ENCODE measurements around the gene LRRN2.

DNA sequence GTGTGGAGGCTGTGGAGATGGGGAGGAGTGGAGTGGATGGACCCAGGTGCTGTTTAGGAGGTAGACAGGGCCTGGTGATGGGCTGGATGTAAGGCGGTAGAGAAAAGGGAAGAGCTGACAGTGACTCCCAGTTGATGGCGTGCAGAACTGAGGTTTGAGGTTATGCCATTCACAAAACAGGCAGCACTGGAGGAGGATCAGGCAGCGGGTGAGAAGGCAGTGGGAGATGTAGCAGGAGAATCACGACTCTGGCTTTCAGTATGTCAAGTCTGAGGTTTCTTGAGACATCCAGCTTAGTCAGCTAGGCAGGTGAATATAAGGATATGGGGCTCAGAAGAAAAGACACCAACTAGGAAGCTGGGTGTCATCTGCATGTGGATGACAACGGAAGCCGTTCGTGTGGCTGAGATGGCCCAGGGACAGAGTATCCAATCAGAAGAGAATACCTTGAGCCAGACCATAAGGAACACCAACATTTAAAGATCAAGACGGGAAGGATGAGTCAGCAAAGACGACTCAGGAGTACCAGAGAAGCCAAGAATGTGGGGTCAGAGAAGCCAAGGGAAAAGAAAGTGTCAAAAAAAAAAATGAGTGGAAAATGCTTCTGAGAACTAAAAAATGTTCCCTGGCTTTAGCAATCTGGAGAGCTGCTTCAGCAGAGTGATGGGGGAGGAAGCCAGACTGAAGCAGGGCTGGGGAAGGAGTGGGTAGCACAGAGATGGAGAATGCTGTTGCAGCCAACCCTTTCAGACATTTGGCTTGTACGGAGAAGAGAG is 15.2 kb downstream of the LRRN2 start:
- TF ChIP-seq, protein P1, sequence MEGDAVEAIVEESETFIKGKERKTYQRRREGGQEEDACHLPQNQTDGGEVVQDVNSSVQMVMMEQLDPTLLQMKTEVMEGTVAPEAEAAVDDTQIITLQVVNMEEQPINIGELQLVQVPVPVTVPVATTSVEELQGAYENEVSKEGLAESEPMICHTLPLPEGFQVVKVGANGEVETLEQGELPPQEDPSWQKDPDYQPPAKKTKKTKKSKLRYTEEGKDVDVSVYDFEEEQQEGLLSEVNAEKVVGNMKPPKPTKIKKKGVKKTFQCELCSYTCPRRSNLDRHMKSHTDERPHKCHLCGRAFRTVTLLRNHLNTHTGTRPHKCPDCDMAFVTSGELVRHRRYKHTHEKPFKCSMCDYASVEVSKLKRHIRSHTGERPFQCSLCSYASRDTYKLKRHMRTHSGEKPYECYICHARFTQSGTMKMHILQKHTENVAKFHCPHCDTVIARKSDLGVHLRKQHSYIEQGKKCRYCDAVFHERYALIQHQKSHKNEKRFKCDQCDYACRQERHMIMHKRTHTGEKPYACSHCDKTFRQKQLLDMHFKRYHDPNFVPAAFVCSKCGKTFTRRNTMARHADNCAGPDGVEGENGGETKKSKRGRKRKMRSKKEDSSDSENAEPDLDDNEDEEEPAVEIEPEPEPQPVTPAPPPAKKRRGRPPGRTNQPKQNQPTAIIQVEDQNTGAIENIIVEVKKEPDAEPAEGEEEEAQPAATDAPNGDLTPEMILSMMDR (IDR thresholded peaks at IDR 0.05; ENCODE audit: low read depth, low read length) = no peak
- TF ChIP-seq POLR2A (IDR thresholded peaks at IDR 0.05; ENCODE audit: extremely low read depth, insufficient read length) = no peak
- no peak for TF ChIP-seq MYC (IDR thresholded peaks at IDR 0.05; ENCODE audit: low read depth, low read length)
- TF ChIP-seq, protein P2, sequence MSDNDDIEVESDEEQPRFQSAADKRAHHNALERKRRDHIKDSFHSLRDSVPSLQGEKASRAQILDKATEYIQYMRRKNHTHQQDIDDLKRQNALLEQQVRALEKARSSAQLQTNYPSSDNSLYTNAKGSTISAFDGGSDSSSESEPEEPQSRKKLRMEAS (IDR thresholded peaks at IDR 0.05; ENCODE audit: low read depth, low read length) = no peak
